ENCODE data around the gene ZNF182. TPM values are rescaled to one million over a fixed set of nuclear protein-coding genes. Genes with fewer than 3 reads are reported as not detected.
"Not testable (repeated sequence)": the region's sequence is repeated elsewhere in the genome, so short reads cannot be mapped to it uniquely, and the experiment has no call there.

The ZNF182 gene
- total RNA-seq, result 1 to 10 TPM; 2.2 to 4.1 (median 4.1) TPM

GRCh38 chrX:48003758-48004457 is at the start of gene ZNF182:
TSS of gene ZNF182 (minus strand) at chrX:48003989. CDS start at chrX:48002609, 1,380 bp downstream.
- TF ChIP-seq CTCF (IDR thresholded peaks at IDR 0.05) (no peak), POLR2A (IDR thresholded peaks at IDR 0.05) (no peak)
- H3K4me3 ChIP-seq (ENCODE audit: low read depth, poor library complexity, severe bottlenecking), result peak within 1 kb of the TSS; percentile 36
- intact Hi-C loops (cut with DNase I; ENCODE audit: low total_unique reads), result no loop called here
- peak; percentile 84 to 98 for DNase-seq (ENCODE audit: low spot score in 2 of 2)
- 0 to 34% methylated on average over 16 to 34 of the region's 34 CpGs for WGBS, 2 donors

GRCh38 chrX:48046846-48047245 is 43.1 kb upstream of the ZNF182 start:
- intact Hi-C loops (cut with DNase I; ENCODE audit: low total_unique reads), result no loop called here
- TF ChIP-seq POLR2A (IDR thresholded peaks at IDR 0.05) (no peak), CTCF (IDR thresholded peaks at IDR 0.05) (no peak)
- no peak for DNase-seq (ENCODE audit: low spot score in 2 of 2)
- 53 to 54% methylated on average over 5 of the region's 5 CpGs for WGBS, 2 donors
- H3K4me3 ChIP-seq (ENCODE audit: low read depth, poor library complexity, severe bottlenecking), result no peak overlapping the region

GRCh38 chrX:48045410-48046311 is 41.9 kb upstream of the ZNF182 start:
- 21 to 38% methylated on average over 8 of the region's 8 CpGs for WGBS, 2 donors
- intact Hi-C loops (cut with DNase I; ENCODE audit: low total_unique reads), result no loop called here
- no peak overlapping the region for H3K4me3 ChIP-seq (ENCODE audit: low read depth, poor library complexity, severe bottlenecking)
- TF ChIP-seq POLR2A (IDR thresholded peaks at IDR 0.05), result no peak
- TF ChIP-seq CTCF (IDR thresholded peaks at IDR 0.05), result no peak
- no peak for DNase-seq (ENCODE audit: low spot score in 2 of 2)

- TF ChIP-seq POLR2A (IDR thresholded peaks at IDR 0.05), result no peak
- DNase-seq (ENCODE audit: low spot score in 2 of 2), result no peak
- no peak overlapping the region for H3K4me3 ChIP-seq (ENCODE audit: low read depth, poor library complexity, severe bottlenecking)
- WGBS, 2 donors, result 67 to 80% methylated on average over 4 of the region's 4 CpGs
- intact Hi-C loops (cut with DNase I; ENCODE audit: low total_unique reads), result no loop called here
These were observed 39.3 kb upstream of the ZNF182 start for GRCh38 chrX:48043056-48043455.

GRCh38 chrX:48035891-48036290 is 32.1 kb upstream of the ZNF182 start:
- 68 to 76% methylated on average over 4 of the region's 4 CpGs for WGBS, 2 donors
- no peak for TF ChIP-seq POLR2A (IDR thresholded peaks at IDR 0.05)
- no peak for TF ChIP-seq CTCF (IDR thresholded peaks at IDR 0.05)
- H3K4me3 ChIP-seq (ENCODE audit: low read depth, poor library complexity, severe bottlenecking), result no peak overlapping the region
- intact Hi-C loops (cut with DNase I; ENCODE audit: low total_unique reads), result no loop called here
- DNase-seq (ENCODE audit: low spot score in 2 of 2), result no peak

GRCh38 chrX:48030641-48031173 is 26.9 kb upstream of the ZNF182 start:
- 80 to 86% methylated on average over 5 to 10 of the region's 10 CpGs for WGBS, 2 donors
- H3K4me3 ChIP-seq (ENCODE audit: low read depth, poor library complexity, severe bottlenecking); DNase-seq (ENCODE audit: low spot score in 2 of 2); intact Hi-C loops (cut with DNase I; ENCODE audit: low total_unique reads): not testable (repeated sequence)
